Muscle of leg (tissue), 11 donors: ENCODE results near the gene KCNMB3. TPM values are rescaled to one million over a fixed set of nuclear protein-coding genes. Genes with fewer than 3 reads are reported as not detected.
"Not testable (repeated sequence)": the region's sequence is repeated elsewhere in the genome, so short reads cannot be mapped to it uniquely, and the experiment has no call there.

Source experiments
- DNase-seq: peaks from one replicate; pipeline ENCODE4 v3.0.0; 2013
- H3K27ac ChIP-seq: one replicate; pipeline ENCODE4 v1.5.1; 2013; ENCODE audit warnings: mild to moderate bottlenecking, low read length, control low read depth
- H3K27me3 ChIP-seq: one replicate; pipeline ENCODE4 v1.6.1; 2013; ENCODE audit warnings: low read length; ENCODE audit not compliant: control insufficient read depth, insufficient read depth
- H3K36me3 ChIP-seq: one replicate; pipeline ENCODE4 v1.6.1; 2013; ENCODE audit warnings: low read length; ENCODE audit not compliant: control insufficient read depth, insufficient read depth
- H3K4me1 ChIP-seq: one replicate; pipeline ENCODE4 v1.6.1; 2013; ENCODE audit warnings: low read length; ENCODE audit not compliant: control insufficient read depth, insufficient read depth
- H3K4me3 ChIP-seq: one replicate; pipeline ENCODE4 v1.5.1; 2013; ENCODE audit warnings: low read length, control low read depth
- H3K9me3 ChIP-seq: replicated peaks from 2 replicates; pipeline ENCODE4 v1.6.1; 2013; ENCODE audit warnings: low read depth, low read length; ENCODE audit not compliant: control insufficient read depth
- WGBS: methylation state at CpG from one replicate; pipeline ENCODE4 v1.1.5; 2013; ENCODE audit warnings: missing lambda C conversion rate; ENCODE audit not compliant: insufficient coverage; 5-methylcytosine and 5-hydroxymethylcytosine counted together
- polyA plus RNA-seq, 8 donors: library from polyadenylated mRNA; unstranded; fragments of 120-200 nt; gene quantifications; one replicate each; pipeline versions ENCODE4 v1.2.1 to v1.2.3, GENCODE V29; 2013; ENCODE audit warnings: inconsistent platforms in 1 of 8, low replicate concordance in 1 of 8; ENCODE audit not compliant: insufficient read length in 8 of 8, insufficient read depth in 1 of 8
- total RNA-seq: library from RNA; stranded (reverse); fragments of 120-200 nt; gene quantifications from one replicate; pipeline ENCODE4 v1.2.4, GENCODE V29; 2013

The KCNMB3 gene
- total and polyA plus RNA-seq, 9 donors = 1.7 to 4.9 (median 4.1) TPM

GRCh38 chr3:179279837-179280236 is 28.9 kb upstream of the KCNMB3 start:
- WGBS = no CpG with 5 or more reads among the region's 1 CpG
- H3K27me3 ChIP-seq = peaks cover 2% of the 10 kb centered on the region
- no peaks in the 10 kb centered on the region for H3K4me1 ChIP-seq
- DNase-seq = no peak
- H3K36me3 ChIP-seq = no peaks in the 10 kb centered on the region
- no peak overlapping the region for H3K27ac ChIP-seq
- no peaks in the 10 kb centered on the region for H3K9me3 ChIP-seq
- H3K4me3 ChIP-seq = no peak overlapping the region

- DNase-seq = no peak
- H3K4me3 ChIP-seq = no peak overlapping the region
- H3K27me3 ChIP-seq = peaks cover 2% of the 10 kb centered on the region
- no CpG with 5 or more reads among the region's 4 CpGs for WGBS
- no peaks in the 10 kb centered on the region for H3K36me3 ChIP-seq
- H3K27ac ChIP-seq = no peak overlapping the region
- H3K4me1 ChIP-seq = no peaks in the 10 kb centered on the region
- no peaks in the 10 kb centered on the region for H3K9me3 ChIP-seq
Measured at GRCh38 chr3:179278932-179279693, 28.2 kb upstream of the KCNMB3 start.

GRCh38 chr3:179278151-179278550 is 27.2 kb upstream of the KCNMB3 start:
- Histone ChIP-seq H3K27me3 (peaks cover 2% of the 10 kb centered on the region), H3K27ac (no peak overlapping the region), H3K4me1 (no peaks in the 10 kb centered on the region), H3K4me3 (no peak overlapping the region), H3K36me3 (no peaks in the 10 kb centered on the region), H3K9me3 (no peaks in the 10 kb centered on the region)
- WGBS = no CpG with 5 or more reads among the region's 1 CpG
- DNase-seq = no peak

GRCh38 chr3:179276743-179277142 is 25.8 kb upstream of the KCNMB3 start:
- no peaks in the 10 kb centered on the region for H3K36me3 ChIP-seq
- no peaks in the 10 kb centered on the region for H3K9me3 ChIP-seq
- H3K27ac ChIP-seq = no peak overlapping the region
- peaks cover under 1% of the 10 kb centered on the region for H3K27me3 ChIP-seq
- 83% methylated on average over 1 of the region's 3 CpGs for WGBS
- no peaks in the 10 kb centered on the region for H3K4me1 ChIP-seq
- H3K4me3 ChIP-seq = no peak overlapping the region
- DNase-seq = no peak

GRCh38 chr3:179276001-179276400 is 25.1 kb upstream of the KCNMB3 start:
- WGBS = no CpG with 5 or more reads among the region's 3 CpGs
- no peak for DNase-seq
- H3K27ac ChIP-seq = no peak overlapping the region
- no peak overlapping the region for H3K4me3 ChIP-seq
- H3K4me1 ChIP-seq = no peaks in the 10 kb centered on the region
- H3K9me3 ChIP-seq = no peaks in the 10 kb centered on the region
- H3K27me3 ChIP-seq = no peaks in the 10 kb centered on the region
- no peaks in the 10 kb centered on the region for H3K36me3 ChIP-seq

GRCh38 chr3:179274434-179274833 is 23.5 kb upstream of the KCNMB3 start:
- H3K4me1 ChIP-seq, H3K9me3 ChIP-seq, DNase-seq, H3K36me3 ChIP-seq, H3K4me3 ChIP-seq, H3K27me3 ChIP-seq, H3K27ac ChIP-seq: not testable (repeated sequence)
- whole genome bisulfite sequencing = no CpG with 5 or more reads among the region's 2 CpGs

GRCh38 chr3:179272385-179272784 is 21.5 kb upstream of the KCNMB3 start:
- H3K4me3 ChIP-seq = no peak overlapping the region

GRCh38 chr3:179269152-179269707 is 18.3 kb upstream of the KCNMB3 start:
- no peak for DNase-seq
- Histone ChIP-seq H3K27me3 (no peaks in the 10 kb centered on the region), H3K4me3 (no peak overlapping the region), H3K9me3 (no peaks in the 10 kb centered on the region), H3K4me1 (peaks cover 3% of the 10 kb centered on the region), H3K27ac (no peak overlapping the region), H3K36me3 (no peaks in the 10 kb centered on the region)
- WGBS = 57% methylated on average over 1 of the region's 4 CpGs

More at GRCh38 chr3:179272385-179272784, 21.5 kb upstream of the KCNMB3 start:
- DNase-seq = no peak
- Histone ChIP-seq H3K4me1 (no peaks in the 10 kb centered on the region), H3K9me3 (no peaks in the 10 kb centered on the region), H3K27me3 (no peaks in the 10 kb centered on the region), H3K27ac (no peak overlapping the region), H3K36me3 (no peaks in the 10 kb centered on the region)
- 100% methylated on average over 1 of the region's 3 CpGs for WGBS

- H3K27ac ChIP-seq = no peak overlapping the region
- H3K4me3 ChIP-seq = no peak overlapping the region
- DNase-seq = no peak
- H3K9me3 ChIP-seq = no peaks in the 10 kb centered on the region
- 78% methylated on average over 2 of the region's 4 CpGs for WGBS
- H3K4me1 ChIP-seq = peaks cover 3% of the 10 kb centered on the region
- no peaks in the 10 kb centered on the region for H3K27me3 ChIP-seq
- H3K36me3 ChIP-seq = no peaks in the 10 kb centered on the region
Measured at GRCh38 chr3:179268400-179269051, 17.6 kb upstream of the KCNMB3 start.

- Histone ChIP-seq H3K4me3 (no peak overlapping the region), H3K27ac (no peak overlapping the region), H3K9me3 (no peaks in the 10 kb centered on the region), H3K36me3 (no peaks in the 10 kb centered on the region), H3K27me3 (no peaks in the 10 kb centered on the region), H3K4me1 (peaks cover 3% of the 10 kb centered on the region)
- WGBS = 45% methylated on average over 12 of the region's 21 CpGs
- DNase-seq = peak; percentile 39
Measured at GRCh38 chr3:179266701-179267211, 15.8 kb upstream of the KCNMB3 start.
